IPS DF 6.9 (cell line): ENCODE measurements around the gene LIMA1.
"Not testable (repeated sequence)": the region's sequence is repeated elsewhere in the genome, so short reads cannot be mapped to it uniquely, and the experiment has no call there.

Experiments used
- DNase-seq: peaks from one replicate; pipeline ENCODE4 v3.0.0-alpha.2; 2013; ENCODE audit warnings: low read depth, low spot score
- H3K27ac ChIP-seq: one replicate; pipeline ENCODE4 v1.5.1; 2013; ENCODE audit warnings: low read length, control low read depth
- H3K27me3 ChIP-seq: 2 replicates; pipeline ENCODE4 v1.6.1; 2013; ENCODE audit warnings: mild to moderate bottlenecking, low read length; ENCODE audit not compliant: control insufficient read depth, insufficient read depth
- H3K36me3 ChIP-seq: 2 replicates; pipeline ENCODE4 v1.6.1; 2013; ENCODE audit warnings: low read length; ENCODE audit not compliant: control insufficient read depth, insufficient read depth
- H3K4me1 ChIP-seq: 2 replicates; pipeline ENCODE4 v1.6.1; 2013; ENCODE audit warnings: low read length; ENCODE audit not compliant: control insufficient read depth, insufficient read depth
- H3K4me3 ChIP-seq: 2 replicates; pipeline ENCODE4 v1.5.1; 2013; ENCODE audit warnings: mild to moderate bottlenecking, low read length
- H3K9me3 ChIP-seq: 2 replicates; pipeline ENCODE4 v1.6.1; 2013; ENCODE audit warnings: low read length, inconsistent platforms; ENCODE audit not compliant: control insufficient read depth, insufficient read depth
- WGBS: extraction: QIAGEN DNeasy Blood & Tissue Kit; methylation state at CpG from one replicate; pipeline ENCODE4 v1.1.7; 2013; ENCODE audit warnings: mixed read lengths, missing lambda C conversion rate; ENCODE audit not compliant: insufficient read length, insufficient coverage; 5-methylcytosine and 5-hydroxymethylcytosine counted together

LIMA1 gene

DNA sequence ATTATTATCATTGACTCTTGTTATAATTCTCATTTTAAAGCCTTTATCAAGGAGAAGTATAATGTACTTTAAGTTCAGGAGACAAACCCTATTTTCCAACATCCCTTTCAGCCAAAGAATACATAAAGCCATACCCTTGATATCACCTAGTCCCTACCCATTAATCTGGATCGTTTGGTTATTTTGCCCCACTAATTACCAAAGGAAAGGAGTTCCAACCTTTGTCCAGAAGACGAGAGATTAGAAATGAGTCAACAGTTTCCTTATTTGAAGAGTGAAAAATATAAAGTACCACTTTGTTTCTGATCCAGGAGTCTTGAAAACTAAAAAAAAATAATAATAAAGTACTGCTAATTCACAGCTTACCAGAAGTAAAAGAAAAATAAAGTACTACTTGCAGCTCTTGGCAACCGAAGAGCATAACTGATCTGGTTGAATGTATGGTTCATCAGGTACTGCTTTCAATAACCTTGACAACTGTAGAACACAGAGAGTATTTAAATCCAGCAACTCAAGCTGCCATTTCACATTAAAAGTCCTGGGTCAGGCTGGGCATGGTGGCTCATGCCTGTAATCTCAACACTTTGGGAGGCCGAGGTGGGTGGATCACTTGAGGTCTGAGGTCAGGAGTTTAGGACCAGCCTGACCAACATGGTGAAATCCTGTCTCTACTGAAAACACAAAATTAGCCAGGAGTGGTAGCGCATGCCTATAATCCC is 33.7 kb downstream of the LIMA1 start:
- DNase-seq: no peak
- Histone ChIP-seq H3K4me1 (no peaks in the 10 kb centered on the region), H3K27ac (no peak overlapping the region), H3K27me3 (no peaks in the 10 kb centered on the region), H3K36me3 (no peaks in the 10 kb centered on the region), H3K9me3 (no peaks in the 10 kb centered on the region), H3K4me3 (no peak overlapping the region)
- WGBS: no CpG with 5 or more reads among the region's 5 CpGs

DNA sequence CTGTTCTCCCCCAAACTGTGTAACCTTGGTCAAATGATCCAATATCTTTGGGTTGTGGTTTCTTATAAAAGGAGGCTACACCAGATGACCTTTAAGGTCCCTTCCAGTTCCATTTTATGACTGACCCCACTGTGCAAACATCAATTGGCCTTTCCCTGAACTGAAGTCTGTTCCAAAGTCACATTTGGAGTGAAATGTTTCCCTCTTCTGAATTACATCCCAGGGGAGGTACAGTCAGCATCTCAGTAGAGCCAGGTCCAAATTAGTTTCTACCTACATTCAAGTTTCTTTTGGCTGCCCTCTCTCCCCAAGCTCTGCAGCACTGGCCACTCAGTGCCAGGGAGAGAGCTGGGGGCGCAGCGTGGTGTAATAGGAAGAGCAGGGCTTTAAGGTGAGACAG is 34.4 kb downstream of the LIMA1 start:
- no peak for DNase-seq
- Histone ChIP-seq H3K27me3 (no peaks in the 10 kb centered on the region), H3K36me3 (no peaks in the 10 kb centered on the region), H3K4me3 (no peak overlapping the region), H3K9me3 (no peaks in the 10 kb centered on the region), H3K4me1 (no peaks in the 10 kb centered on the region), H3K27ac (no peak overlapping the region)
- no CpG with 5 or more reads among the region's 2 CpGs for WGBS

DNA sequence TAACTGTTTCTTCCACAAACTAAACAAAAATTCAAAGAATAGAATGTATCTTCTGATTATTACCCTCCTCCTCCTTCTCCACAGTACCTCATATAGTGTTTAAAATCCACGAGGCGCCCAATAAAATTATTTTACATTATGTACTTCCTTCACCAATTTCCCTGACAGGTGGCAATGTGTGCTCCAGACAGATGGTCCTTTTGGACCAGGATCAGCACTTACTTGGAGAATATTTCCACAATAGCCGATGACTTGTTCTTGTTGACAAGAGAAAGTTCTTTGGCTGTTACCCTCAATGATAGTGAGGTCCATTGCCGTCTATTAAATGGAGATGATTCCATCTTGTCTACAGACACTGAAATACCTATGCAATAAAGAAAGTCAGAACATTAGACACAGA is 34.9 kb downstream of the LIMA1 start:
- H3K27ac ChIP-seq: no peak overlapping the region
- DNase-seq: no peak

DNA sequence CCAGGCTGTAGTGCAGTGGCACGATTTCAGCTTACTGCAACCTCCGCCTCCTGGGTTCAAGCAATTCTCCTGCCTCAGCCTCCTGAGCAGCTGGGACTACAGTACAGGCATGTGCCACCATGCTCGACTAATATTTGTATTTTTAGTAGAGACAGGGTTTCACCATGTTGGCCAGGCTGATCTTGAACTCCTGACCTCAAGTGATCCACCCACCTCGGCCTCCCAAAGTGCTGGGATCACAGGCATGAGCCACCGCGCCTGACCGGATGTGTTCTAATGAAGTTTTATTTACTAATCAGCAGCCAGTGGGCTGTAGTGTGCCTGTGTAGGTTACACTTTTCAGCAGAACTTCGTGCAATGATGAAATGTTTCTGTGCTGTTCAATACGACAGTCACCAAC is 35.7 kb downstream of the LIMA1 start:
- H3K36me3 ChIP-seq, H3K27me3 ChIP-seq, DNase-seq, H3K4me1 ChIP-seq, H3K4me3 ChIP-seq, H3K27ac ChIP-seq, H3K9me3 ChIP-seq: not testable (repeated sequence)
- WGBS: no CpG with 5 or more reads among the region's 9 CpGs

More for the DNA sequence above, 34.9 kb downstream of the LIMA1 start:
- Histone ChIP-seq H3K4me3 (no peak overlapping the region), H3K9me3 (no peaks in the 10 kb centered on the region), H3K36me3 (no peaks in the 10 kb centered on the region), H3K27me3 (no peaks in the 10 kb centered on the region), H3K4me1 (no peaks in the 10 kb centered on the region)
- WGBS: no CpG with 5 or more reads among the region's 4 CpGs

DNA sequence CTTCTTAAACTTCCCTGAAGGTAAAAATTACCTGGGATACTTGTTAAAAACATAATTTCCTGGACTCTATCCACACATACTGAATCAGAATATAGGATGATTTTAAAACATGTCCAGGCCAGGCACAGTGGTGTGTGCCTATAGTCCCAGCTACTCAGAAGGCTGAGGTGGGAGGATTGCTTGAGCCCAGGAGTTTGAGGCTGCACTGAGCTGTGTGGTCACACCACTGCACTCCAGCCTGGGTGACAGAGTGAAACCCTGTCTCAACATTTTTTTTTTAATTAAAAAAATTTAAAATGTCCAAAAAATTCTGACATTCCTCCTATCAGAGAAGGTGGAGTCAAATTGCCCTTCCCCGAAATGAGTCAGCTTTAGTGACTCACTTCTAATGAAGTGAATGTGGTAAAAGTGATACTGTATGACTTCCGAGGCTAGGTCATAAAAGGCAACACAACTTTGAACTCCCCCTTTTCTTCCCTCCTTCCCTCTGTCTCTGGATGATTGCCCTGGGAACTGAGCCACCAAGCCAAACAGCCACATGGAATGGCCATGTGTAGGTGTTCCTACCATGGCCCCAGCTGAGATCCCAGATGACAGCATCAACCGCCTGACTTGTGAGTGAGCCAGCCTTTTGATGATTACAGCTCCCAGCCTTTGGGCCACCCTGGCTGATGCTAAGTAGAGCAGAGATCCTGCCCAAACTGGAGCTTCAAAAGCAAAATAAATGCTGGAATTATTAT is 36.3 kb downstream of the LIMA1 start:
- DNase-seq: no peak
- H3K27ac ChIP-seq: no peak overlapping the region
- H3K27me3 ChIP-seq: no peaks in the 10 kb centered on the region
- H3K9me3 ChIP-seq: no peaks in the 10 kb centered on the region
- H3K4me1 ChIP-seq: no peaks in the 10 kb centered on the region
- H3K36me3 ChIP-seq: no peaks in the 10 kb centered on the region
- no peak overlapping the region for H3K4me3 ChIP-seq
- no CpG with 5 or more reads among the region's 3 CpGs for WGBS

DNA sequence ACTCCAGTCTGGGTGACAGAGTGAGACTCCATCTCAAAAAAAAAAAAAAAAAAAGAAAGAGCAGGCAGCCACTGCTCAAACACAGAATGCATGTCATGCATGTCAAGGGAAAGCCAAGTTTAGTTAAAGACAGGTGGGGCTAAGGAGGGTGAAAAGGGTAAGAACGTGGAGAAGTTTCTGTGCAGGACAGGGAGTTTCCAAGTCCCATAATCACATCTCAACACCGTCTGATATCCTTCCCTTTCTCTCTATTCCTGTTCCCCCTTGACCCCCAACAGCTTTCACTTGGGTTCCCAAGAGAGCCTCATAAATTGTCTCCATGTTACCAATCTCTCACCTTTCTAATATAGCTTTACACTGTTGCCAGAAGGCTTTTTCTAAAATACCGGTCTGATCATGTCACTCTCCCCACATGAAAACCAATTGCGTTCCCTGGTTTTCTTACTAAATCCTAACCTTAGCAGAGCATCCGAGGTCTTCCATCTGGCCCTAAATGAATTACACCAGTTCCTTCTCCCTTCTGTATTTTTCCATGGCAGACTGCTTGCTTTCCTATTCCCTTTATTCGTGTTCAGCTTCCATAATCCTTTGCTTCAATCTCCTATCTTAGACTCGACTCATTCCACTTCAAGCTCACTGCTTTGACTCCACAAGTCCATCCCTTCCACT is 37.0 kb downstream of the LIMA1 start:
- Histone ChIP-seq H3K9me3 (no peaks in the 10 kb centered on the region), H3K36me3 (no peaks in the 10 kb centered on the region), H3K4me3 (no peak overlapping the region), H3K27ac (no peak overlapping the region), H3K4me1 (no peaks in the 10 kb centered on the region), H3K27me3 (no peaks in the 10 kb centered on the region)
- WGBS: no CpG with 5 or more reads among the region's 7 CpGs
- no peak for DNase-seq

DNA sequence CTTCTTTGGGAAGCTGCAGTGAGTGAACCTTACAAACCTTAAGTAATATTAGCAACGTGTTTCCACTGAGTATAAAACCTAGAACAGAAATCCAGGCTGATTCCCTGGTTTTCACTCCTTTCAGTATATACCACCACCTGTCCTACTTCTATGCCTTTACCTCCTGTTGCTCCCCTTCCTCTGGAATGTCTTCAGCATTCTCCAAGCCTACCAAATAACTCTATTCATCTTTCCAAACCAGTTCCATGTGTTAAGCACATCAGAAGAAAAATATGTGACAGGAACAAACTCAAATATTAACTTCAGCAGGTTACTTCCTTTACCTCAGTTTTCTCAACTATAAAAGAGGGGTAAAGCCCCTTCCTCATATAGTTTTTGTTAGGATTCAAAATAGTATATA is 39.8 kb downstream of the LIMA1 start:
- Histone ChIP-seq H3K9me3 (no peaks in the 10 kb centered on the region), H3K4me1 (no peaks in the 10 kb centered on the region; the same call in 1 of the 2 replicates), H3K36me3 (no peaks in the 10 kb centered on the region), H3K27ac (no peak overlapping the region), H3K4me3 (no peak overlapping the region), H3K27me3 (no peaks in the 10 kb centered on the region)
- WGBS: no CpG with 5 or more reads among the region's 1 CpG
- DNase-seq: no peak

DNA sequence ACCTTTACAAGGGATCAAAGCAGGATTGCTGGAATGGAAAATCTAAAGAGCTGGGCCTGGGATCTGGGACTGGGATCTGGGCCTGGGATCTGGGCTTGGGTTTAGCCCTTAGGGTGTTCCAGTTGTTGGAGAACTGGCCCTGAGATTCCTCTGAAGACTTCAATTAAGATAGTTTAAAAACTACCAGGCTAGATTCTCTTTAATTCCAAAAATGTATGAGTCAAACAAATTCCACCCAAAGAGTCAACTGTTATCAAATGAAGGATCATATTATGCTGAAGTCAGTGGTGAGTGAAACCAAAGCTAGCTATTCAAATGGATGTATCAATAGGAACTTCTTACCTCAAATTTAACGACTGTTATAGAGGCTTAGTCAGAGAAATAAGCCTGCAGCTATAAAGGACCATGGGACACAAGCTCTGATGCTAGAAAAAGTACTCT is 40.5 kb downstream of the LIMA1 start:
- no peaks in the 10 kb centered on the region for H3K36me3 ChIP-seq
- no peaks in the 10 kb centered on the region for H3K27me3 ChIP-seq
- no peak overlapping the region for H3K4me3 ChIP-seq
- DNase-seq: no peak
- no peaks in the 10 kb centered on the region; the same call in 1 of the 2 replicates for H3K4me1 ChIP-seq
- no CpG with 5 or more reads among the region's 1 CpG for WGBS
- H3K9me3 ChIP-seq: no peaks in the 10 kb centered on the region
- H3K27ac ChIP-seq: no peak overlapping the region

DNA sequence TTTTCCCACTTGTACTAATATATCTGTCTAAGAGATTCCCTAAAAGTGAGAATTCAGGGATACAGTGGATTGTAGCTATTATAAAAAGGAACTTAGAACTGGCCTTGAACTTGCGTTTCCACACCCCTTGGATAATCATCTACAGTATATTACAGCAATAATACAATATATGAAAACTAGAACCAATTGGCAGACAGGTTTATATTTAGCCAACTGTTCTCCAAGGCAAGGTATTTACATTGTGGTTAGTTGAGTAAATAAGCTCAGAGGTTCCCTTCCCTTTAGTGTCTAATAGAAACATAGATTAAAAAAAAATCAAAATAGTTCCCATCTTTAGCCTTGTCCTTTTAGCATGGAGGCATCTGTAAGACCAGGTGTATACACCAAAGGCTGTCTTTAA is 42.1 kb downstream of the LIMA1 start:
- H3K4me1 ChIP-seq: no peaks in the 10 kb centered on the region; the same call in 1 of the 2 replicates
- no CpG with 5 or more reads among the region's 1 CpG for WGBS
- no peaks in the 10 kb centered on the region for H3K9me3 ChIP-seq
- no peak overlapping the region for H3K27ac ChIP-seq
- H3K36me3 ChIP-seq: no peaks in the 10 kb centered on the region
- H3K27me3 ChIP-seq: no peaks in the 10 kb centered on the region
- no peak overlapping the region for H3K4me3 ChIP-seq
- no peak for DNase-seq

DNA sequence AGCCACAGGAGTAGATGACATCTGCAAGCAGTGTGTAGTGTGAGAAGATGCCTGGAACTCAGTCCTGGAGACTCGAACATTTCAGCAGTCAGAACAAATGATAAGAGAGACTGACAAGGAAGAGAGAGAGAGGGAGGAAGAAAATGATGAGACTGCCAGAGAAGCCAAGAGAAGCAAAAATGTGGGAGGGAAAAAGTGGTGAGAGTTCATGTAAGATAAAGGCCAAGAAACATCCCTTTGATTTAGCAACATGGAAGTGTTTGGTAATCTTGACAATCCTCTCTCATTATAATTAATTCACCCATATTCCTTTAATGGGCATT is 42.6 kb downstream of the LIMA1 start:
- DNase-seq: no peak

More for the DNA sequence above, 42.6 kb downstream of the LIMA1 start:
- H3K27ac ChIP-seq: no peak overlapping the region
- WGBS: no CpG with 5 or more reads among the region's 1 CpG
- no peaks in the 10 kb centered on the region for H3K36me3 ChIP-seq
- no peaks in the 10 kb centered on the region for H3K9me3 ChIP-seq
- H3K4me3 ChIP-seq: no peak overlapping the region
- H3K4me1 ChIP-seq: no peaks in the 10 kb centered on the region; the same call in 1 of the 2 replicates
- no peaks in the 10 kb centered on the region for H3K27me3 ChIP-seq
